H1 (cell line): ENCODE results near the gene ADAM12.

Source experiments
- EP300 ChIP-seq, 2 experiments: IDR thresholded peaks; 1 replicate in 1 of 2; 2 replicates in 1 of 2; pipeline ENCODE4 v1.6.1; 2011 to 2012; ENCODE audit warnings: low read depth in 2 of 2, low read length in 2 of 2, mild to moderate bottlenecking in 2 of 2, borderline replicate concordance in 1 of 2, inconsistent platforms in 1 of 2, moderate library complexity in 1 of 2
- HDAC2 ChIP-seq, 2 experiments: fragments of 300-600 bp in 1 of 2; sonication (generic) in 1 of 2; IDR thresholded peaks; 2 replicates each; pipeline ENCODE4 v1.6.1; 2011 to 2012; ENCODE audit warnings: low read depth in 2 of 2, low read length in 2 of 2, mild to moderate bottlenecking in 2 of 2, moderate library complexity in 2 of 2, borderline replicate concordance in 1 of 2, inconsistent platforms in 1 of 2
- POLR2A ChIP-seq, 2 experiments: IDR thresholded peaks; 1 replicate in 1 of 2; 2 replicates in 1 of 2; pipeline ENCODE4 v1.6.1; 2011; ENCODE audit warnings: low read depth in 2 of 2, low read length in 2 of 2, mild to moderate bottlenecking in 2 of 2; ENCODE audit errors: control extremely low read depth in 1 of 2
- RAD21 ChIP-seq, 2 experiments: IDR thresholded peaks in 1 of 2; conservative IDR thresholded peaks in 1 of 2; 2 replicates each; pipeline ENCODE4 v1.6.1; 2011; ENCODE audit warnings: low read depth in 2 of 2, low read length in 2 of 2, improper control_type of control experiment in 1 of 2, inconsistent platforms in 1 of 2, mild to moderate bottlenecking in 1 of 2, moderate library complexity in 1 of 2
- SP2 ChIP-seq: IDR thresholded peaks from 2 replicates; pipeline ENCODE4 v1.6.1; 2012; ENCODE audit warnings: mild to moderate bottlenecking, low read length, inconsistent platforms
- TAF1 ChIP-seq: IDR thresholded peaks from 2 replicates; pipeline ENCODE4 v1.6.1; 2011; ENCODE audit warnings: mild to moderate bottlenecking, low read depth, low read length
- TF ChIP-seq, protein P1 (sequence below), 3 experiments: IDR thresholded peaks; 1 replicate in 2 of 3; 2 replicates in 1 of 3; pipeline versions ENCODE4 v1.5.1 to v1.6.1; 2011; ENCODE audit warnings: low read length in 3 of 3, mild to moderate bottlenecking in 3 of 3, inconsistent platforms in 2 of 3, low read depth in 1 of 3, moderate library complexity in 1 of 3; ENCODE audit not compliant: insufficient read depth in 1 of 3; ENCODE audit errors: control extremely low read depth in 1 of 3
- TF ChIP-seq, protein P2 (sequence below): IDR thresholded peaks from 2 replicates; pipeline ENCODE4 v1.6.1; 2012; ENCODE audit warnings: inconsistent platforms

DNA sequence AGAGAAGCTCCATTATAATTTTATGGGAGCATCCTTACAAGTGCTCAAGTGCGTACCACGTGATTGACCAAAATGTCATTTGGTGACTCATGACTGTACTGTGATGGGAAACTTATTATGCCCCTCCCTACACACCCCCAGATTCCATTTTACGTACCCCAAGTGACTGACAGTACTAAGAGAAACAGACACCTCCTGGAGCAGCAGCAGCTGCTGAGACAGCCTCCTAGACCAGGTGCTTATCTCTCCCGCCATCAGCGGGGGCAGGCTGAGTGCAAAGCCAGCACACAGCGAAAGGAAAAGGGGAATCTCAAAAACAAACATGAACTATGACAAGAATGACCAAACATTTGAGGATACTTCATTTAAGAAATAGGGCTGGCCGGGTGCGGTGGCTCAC is 4.2 kb upstream of the ADAM12 start:
- no peak for TF ChIP-seq EP300 (IDR thresholded peaks at IDR 0.05; ENCODE audit: borderline replicate concordance in 1 of 2, low read depth in 2 of 2, low read length in 2 of 2)
- TF ChIP-seq HDAC2 (IDR thresholded peaks at IDR 0.05; ENCODE audit: borderline replicate concordance in 1 of 2, low read depth in 2 of 2, low read length in 2 of 2) = no peak
- TF ChIP-seq POLR2A (IDR thresholded peaks at IDR 0.05; ENCODE audit: control extremely low read depth in 1 of 2, low read depth in 2 of 2, low read length in 2 of 2) = no peak
- TF ChIP-seq, protein P1, sequence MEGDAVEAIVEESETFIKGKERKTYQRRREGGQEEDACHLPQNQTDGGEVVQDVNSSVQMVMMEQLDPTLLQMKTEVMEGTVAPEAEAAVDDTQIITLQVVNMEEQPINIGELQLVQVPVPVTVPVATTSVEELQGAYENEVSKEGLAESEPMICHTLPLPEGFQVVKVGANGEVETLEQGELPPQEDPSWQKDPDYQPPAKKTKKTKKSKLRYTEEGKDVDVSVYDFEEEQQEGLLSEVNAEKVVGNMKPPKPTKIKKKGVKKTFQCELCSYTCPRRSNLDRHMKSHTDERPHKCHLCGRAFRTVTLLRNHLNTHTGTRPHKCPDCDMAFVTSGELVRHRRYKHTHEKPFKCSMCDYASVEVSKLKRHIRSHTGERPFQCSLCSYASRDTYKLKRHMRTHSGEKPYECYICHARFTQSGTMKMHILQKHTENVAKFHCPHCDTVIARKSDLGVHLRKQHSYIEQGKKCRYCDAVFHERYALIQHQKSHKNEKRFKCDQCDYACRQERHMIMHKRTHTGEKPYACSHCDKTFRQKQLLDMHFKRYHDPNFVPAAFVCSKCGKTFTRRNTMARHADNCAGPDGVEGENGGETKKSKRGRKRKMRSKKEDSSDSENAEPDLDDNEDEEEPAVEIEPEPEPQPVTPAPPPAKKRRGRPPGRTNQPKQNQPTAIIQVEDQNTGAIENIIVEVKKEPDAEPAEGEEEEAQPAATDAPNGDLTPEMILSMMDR (IDR thresholded peaks at IDR 0.05; ENCODE audit: control extremely low read depth in 1 of 3, insufficient read depth in 1 of 3, low read depth in 1 of 3, low read length in 3 of 3) = no peak
- no peak for TF ChIP-seq SP2
- TF ChIP-seq, protein P2, sequence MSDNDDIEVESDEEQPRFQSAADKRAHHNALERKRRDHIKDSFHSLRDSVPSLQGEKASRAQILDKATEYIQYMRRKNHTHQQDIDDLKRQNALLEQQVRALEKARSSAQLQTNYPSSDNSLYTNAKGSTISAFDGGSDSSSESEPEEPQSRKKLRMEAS = no peak
- no peak for TF ChIP-seq RAD21 (IDR thresholded peaks at IDR 0.05 in 1 of 2, conservative IDR thresholded peaks at IDR 0.05 in 1 of 2; ENCODE audit: low read depth in 2 of 2, low read length in 2 of 2)
- no peak for TF ChIP-seq TAF1
